ENCODE measurements around the gene IL18RAP.

IL18RAP gene

GRCh38 chr2:102470168-102470567 lies 47.2 kb downstream of the IL18RAP start:
- Mint-ChIP-seq H3K36me3 (ENCODE audit: low read depth) (no peaks in the 10 kb centered on the region), H3K27ac (no peak overlapping the region), H3K4me3 (no peak overlapping the region), H3K4me1 (no peaks in the 10 kb centered on the region), H3K9me3 (peaks cover 21% of the 10 kb centered on the region), H3K27me3 (ENCODE audit: low read depth) (no peaks in the 10 kb centered on the region)
- no peak for TF ChIP-seq CTCF (IDR thresholded peaks at IDR 0.05; ENCODE audit: unreplicated experiment in 3 of 3)

GRCh38 chr2:102473020-102473419 lies 50.1 kb downstream of the IL18RAP start, which contains the start of gene SLC9A4:
Gene SLC9A4, plus strand, starts transcription at chr2:102473226. Its CDS starts 534 bp downstream, at chr2:102473760.
- peak; percentile 83 to 93 (median 87) for TF ChIP-seq CTCF (IDR thresholded peaks at IDR 0.05; ENCODE audit: unreplicated experiment in 3 of 3)
- no peak within 1 kb of the TSS for H3K4me3 Mint-ChIP-seq
- peaks cover 8% of the 10 kb centered on the region for H3K4me1 Mint-ChIP-seq
- H3K27me3 Mint-ChIP-seq (ENCODE audit: low read depth) = peaks cover 2% of the 10 kb centered on the region
- peaks cover 21% of the 10 kb centered on the region for H3K9me3 Mint-ChIP-seq
- H3K36me3 Mint-ChIP-seq (ENCODE audit: low read depth) = no peaks in the 10 kb centered on the region
- no peak within 1 kb of the TSS for H3K27ac Mint-ChIP-seq

GRCh38 chr2:102473631-102474030 lies 50.7 kb downstream of the IL18RAP start:
- TF ChIP-seq CTCF (IDR thresholded peaks at IDR 0.05; ENCODE audit: unreplicated experiment in 3 of 3) = no peak
- H3K9me3 Mint-ChIP-seq = peaks cover 18% of the 10 kb centered on the region
- peaks cover 4% of the 10 kb centered on the region for H3K27me3 Mint-ChIP-seq (ENCODE audit: low read depth)
- no peak overlapping the region for H3K4me3 Mint-ChIP-seq
- H3K36me3 Mint-ChIP-seq (ENCODE audit: low read depth) = no peaks in the 10 kb centered on the region
- H3K4me1 Mint-ChIP-seq = peaks cover 8% of the 10 kb centered on the region
- no peak overlapping the region for H3K27ac Mint-ChIP-seq

- Mint-ChIP-seq H3K27ac (no peak overlapping the region), H3K4me1 (peaks cover 8% of the 10 kb centered on the region), H3K4me3 (no peak overlapping the region), H3K36me3 (ENCODE audit: low read depth) (no peaks in the 10 kb centered on the region), H3K9me3 (peaks cover 12% of the 10 kb centered on the region), H3K27me3 (ENCODE audit: low read depth) (peaks cover 4% of the 10 kb centered on the region)
- TF ChIP-seq CTCF (IDR thresholded peaks at IDR 0.05; ENCODE audit: unreplicated experiment in 3 of 3) = no peak
Observed at GRCh38 chr2:102474785-102475184, 51.8 kb downstream of the IL18RAP start.

GRCh38 chr2:102478686-102479470 lies 55.9 kb downstream of the IL18RAP start:
- no peak for TF ChIP-seq CTCF (IDR thresholded peaks at IDR 0.05; ENCODE audit: unreplicated experiment in 3 of 3)
- no peaks in the 10 kb centered on the region for H3K36me3 Mint-ChIP-seq (ENCODE audit: low read depth)
- peaks cover 4% of the 10 kb centered on the region for H3K27me3 Mint-ChIP-seq (ENCODE audit: low read depth)
- H3K27ac Mint-ChIP-seq = no peak overlapping the region
- H3K4me1 Mint-ChIP-seq = peaks cover 8% of the 10 kb centered on the region
- H3K9me3 Mint-ChIP-seq = no peaks in the 10 kb centered on the region
- no peak overlapping the region for H3K4me3 Mint-ChIP-seq
